Panc1 (cell line): ENCODE measurements around the gene NDUFS8. TPM values are rescaled to one million over a fixed set of nuclear protein-coding genes. Genes with fewer than 3 reads are reported as not detected.

ENCODE experiments used
- ATAC-seq: fragments of 200-7000 bp; cut with Tn5 transposase; 2 replicates; pipeline ENCODE4 v1.9.1; 2020; ENCODE audit warnings: mild to moderate bottlenecking, moderate library complexity
- BruUV-seq: library from RNA; stranded (reverse); fragments of 400-500 nt; replicated peaks from 2 replicates; lab custom pipeline; 2021; lab: Mats Ljungman, UMichigan
- CTCF ChIA-PET: fragments of 300-600 bp; sonication (Branson Sonifier 250); formaldehyde crosslinking; loops from one replicate; lab custom pipeline; 2022; ENCODE audit warnings: antibody characterized with exemption; lab: Charles Lee
- POLR2A ChIA-PET: fragments of 300-600 bp; sonication (Branson Sonifier 250); formaldehyde crosslinking; loops from one replicate; lab custom pipeline; 2022; ENCODE audit warnings: antibody characterized with exemption; lab: Charles Lee
- DNase-seq: peaks from one replicate; pipeline ENCODE4 v3.0.0-alpha.2; 2010; ENCODE audit warnings: low read depth, low spot score
- H3K27ac ChIP-seq: 2 replicates; pipeline ENCODE4 v1.5.1; 2011; ENCODE audit warnings: mild to moderate bottlenecking, low read length, inconsistent platforms
- H3K27me3 ChIP-seq: fragments of 200-500 bp; sonication (Bioruptor generic); 2 replicates; pipeline ENCODE4 v1.6.0; 2014; ENCODE audit warnings: low read length, inconsistent platforms; ENCODE audit not compliant: control insufficient read depth, insufficient read depth
- H3K36me3 ChIP-seq: fragments of 200-500 bp; sonication (Bioruptor generic); 2 replicates; pipeline ENCODE4 v1.5.1; 2014; ENCODE audit warnings: inconsistent platforms, mild to moderate bottlenecking, low read length, moderate library complexity; ENCODE audit not compliant: control insufficient read depth, insufficient read depth
- H3K4me1 ChIP-seq: 2 replicates; pipeline ENCODE4 v1.5.1; 2011; ENCODE audit warnings: inconsistent platforms, mild to moderate bottlenecking, low read length, moderate library complexity; ENCODE audit not compliant: control insufficient read depth, insufficient read depth
- H3K4me3 ChIP-seq, 2 experiments: 2 replicates each; pipeline ENCODE4 v1.5.1; 2011 to 2012; ENCODE audit warnings: low read depth in 2 of 2, low read length in 2 of 2, mild to moderate bottlenecking in 2 of 2, inconsistent platforms in 1 of 2, moderate library complexity in 1 of 2
- H3K9me3 ChIP-seq: fragments of 200-500 bp; sonication (Bioruptor generic); 2 replicates; pipeline ENCODE4 v1.5.1; 2014; ENCODE audit warnings: low read depth, mild to moderate bottlenecking, inconsistent platforms, low read length, moderate library complexity; ENCODE audit not compliant: control insufficient read depth, insufficient read depth
- CTCF ChIP-seq: fragments of 450-650 bp; IDR thresholded peaks from 2 replicates; pipeline ENCODE4 v1.5.1; 2017; ENCODE audit warnings: mild to moderate bottlenecking
- POLR2AphosphoS5 ChIP-seq: IDR thresholded peaks from 2 replicates; pipeline ENCODE4 v1.6.1; 2012; ENCODE audit warnings: mild to moderate bottlenecking, low read depth, low read length, moderate library complexity
- REST ChIP-seq, 2 experiments: IDR thresholded peaks; 2 replicates each; pipeline ENCODE4 v1.6.1; 2011 to 2012; ENCODE audit warnings: low read depth in 2 of 2, control low read depth in 1 of 2, low read length in 1 of 2, mild to moderate bottlenecking in 1 of 2, moderate library complexity in 1 of 2; ENCODE audit not compliant: insufficient read depth in 1 of 2
- SIN3A ChIP-seq: IDR thresholded peaks from 2 replicates; pipeline ENCODE4 v1.6.1; 2012; ENCODE audit warnings: low read depth, mild to moderate bottlenecking, low read length, moderate library complexity, borderline replicate concordance; ENCODE audit not compliant: insufficient read depth
- TCF7L2 ChIP-seq: IDR thresholded peaks from 2 replicates; pipeline ENCODE4 v1.6.1; 2011; ENCODE audit warnings: mild to moderate bottlenecking, low read depth, low read length, inconsistent platforms
- in situ Hi-C: cut with HindIII; loops from 2 replicates; pipeline ENCODE4 v1.10.0; 2016; ENCODE audit warnings: low sequenced_read_pairs, low pct_unique_long_range_greater_than_20kb
- intact Hi-C: fragments of 100-400 bp; cut with micrococcal nuclease; formaldehyde crosslinking; loops from one replicate; pipeline ENCODE4 v1.10.0; 2022; ENCODE audit not compliant: unreplicated experiment
- total RNA-seq: library from RNA; stranded (reverse); gene quantifications from one replicate; pipeline ENCODE4 v1.2.1, GENCODE V29; 2021; ENCODE audit not compliant: unreplicated experiment

Gene NDUFS8
- total RNA-seq, 1 experiment from 2014 or later = 289 TPM

GRCh38 chr11:68053117-68053516, 22.6 kb downstream of the NDUFS8 start:
- Histone ChIP-seq H3K36me3 (0 out of 2 replicates have a peak, but pooled peaks cover 2% of the 10 kb centered on the region), H3K4me3 (no peak overlapping the region), H3K9me3 (no peaks in the 10 kb centered on the region), H3K27me3 (no peaks in the 10 kb centered on the region), H3K4me1 (no peaks in the 10 kb centered on the region; the same call in 1 of the 2 replicates), H3K27ac (no peak overlapping the region)
- DNase-seq (no peak), ATAC-seq (peak; percentile 22)
- in situ Hi-C loops = no loop called here
- intact Hi-C loops = no loop called here
- ChIA-PET CTCF (no interaction called here), POLR2A (no interaction called here)
- TF ChIP-seq CTCF = no peak
- no peak for TF ChIP-seq SIN3A
- no peak for TF ChIP-seq TCF7L2
- no peak for TF ChIP-seq REST (IDR thresholded peaks at IDR 0.05; ENCODE audit: insufficient read depth in 1 of 2, low read depth in 2 of 2, low read length in 1 of 2)
- TF ChIP-seq POLR2AphosphoS5 = no peak; the same call in 1 of the 2 replicates
- BruUV-seq = no TSS peak

GRCh38 chr11:68053981-68054812, 23.7 kb downstream of the NDUFS8 start:
- ATAC-seq (0 out of 2 replicates have a peak, but pooled peaks have one; percentile 10), DNase-seq (no peak)
- BruUV-seq = no TSS peak
- in situ Hi-C loops = no loop called here
- H3K4me1 ChIP-seq = no peaks in the 10 kb centered on the region; the same call in 1 of the 2 replicates
- intact Hi-C loops = no loop called here
- POLR2A ChIA-PET = no interaction called here
- H3K27me3 ChIP-seq = no peaks in the 10 kb centered on the region
- 0 out of 2 replicates have a peak, but pooled peaks cover 3% of the 10 kb centered on the region for H3K36me3 ChIP-seq
- no peak overlapping the region; the same call in 1 of the 2 replicates for H3K27ac ChIP-seq
- no peak for TF ChIP-seq REST (IDR thresholded peaks at IDR 0.05; ENCODE audit: insufficient read depth in 1 of 2, low read depth in 2 of 2, low read length in 1 of 2)
- TF ChIP-seq POLR2AphosphoS5 = peak; percentile 69
- no peak overlapping the region for H3K4me3 ChIP-seq
- no peaks in the 10 kb centered on the region for H3K9me3 ChIP-seq
- CTCF ChIA-PET = no interaction called here
